ENCODE measurements around the gene ENTPD2. TPM values are rescaled to one million over a fixed set of nuclear protein-coding genes. Genes with fewer than 3 reads are reported as not detected.

Gene ENTPD2
- total and polyA plus RNA-seq, 10 of the 15 experiments (the other 5 are each of a cell fraction or from before 2014, with no cell fraction given), result 0.15 to 1.8 (median 0.65) TPM; not detected in 2

- TF ChIP-seq ESRRA (IDR thresholded peaks at IDR 0.05; ENCODE audit: low read length) (no peak), NFYB (IDR thresholded peaks at IDR 0.05; ENCODE audit: insufficient read depth, low read depth, low read length) (no peak), IRF5 (IDR thresholded peaks at IDR 0.05; ENCODE audit: borderline replicate concordance) (no peak), TCF7 (IDR thresholded peaks at IDR 0.05; ENCODE audit: borderline replicate concordance) (no peak), TCF3 (IDR thresholded peaks at IDR 0.05; ENCODE audit: borderline replicate concordance, insufficient read depth, low read depth, low read length) (no peak), MYB (IDR thresholded peaks at IDR 0.05; ENCODE audit: borderline replicate concordance, low read depth, low read length) (no peak)
Measured at GRCh38 chr9:137011907-137012675, 41.8 kb downstream of the ENTPD2 start (continued).

GRCh38 chr9:137011156-137011555 lies 42.7 kb downstream of the ENTPD2 start:
- intact Hi-C loops (cut with micrococcal nuclease; ENCODE audit: unreplicated experiment) (no loop called here), in situ Hi-C loops (cut with MboI) (no loop called here)
- no peak for ATAC-seq
- Histone ChIP-seq H3K4me3 (no peak overlapping the region), H3K9me3 (replicated peaks; ENCODE audit: control insufficient read depth, insufficient read depth, low read length) (no peaks in the 10 kb centered on the region; the same call in 2 of the 3 replicates), H2AFZ (ENCODE audit: control insufficient read depth, low read depth, low read length) (no peak overlapping the region), H3K79me2 (ENCODE audit: control insufficient read depth, insufficient read depth, low read length) (no peaks in the 10 kb centered on the region), H3K4me2 (ENCODE audit: control insufficient read depth, insufficient read depth) (no peak overlapping the region), H3K27me3 (replicated peaks in 1 of 2; ENCODE audit: control insufficient read depth in 2 of 2, insufficient read depth in 2 of 2, low read length in 1 of 2) (no peaks in the 10 kb centered on the region), H3K27ac (ENCODE audit: control insufficient read depth, insufficient read depth) (no peak overlapping the region), H3K36me3 (ENCODE audit: control insufficient read depth in 2 of 2, insufficient read depth in 2 of 2, low read length in 1 of 2) (no peaks in the 10 kb centered on the region), H4K20me1 (ENCODE audit: control insufficient read depth, insufficient read depth) (no peaks in the 10 kb centered on the region), H3K4me1 (ENCODE audit: control insufficient read depth, insufficient read depth, low read length) (no peaks in the 10 kb centered on the region), H3K9ac (ENCODE audit: control insufficient read depth, insufficient read depth, low read length) (no peak overlapping the region)
- ChIA-PET POLR2A (no interaction called here), RAD21 (ENCODE audit: unreplicated experiment) (no interaction called here), CTCF (no interaction called here), SMC1A (ENCODE audit: uncharacterized antibody, unreplicated experiment) (no interaction called here)
- no peak for DNase-seq (ENCODE audit: low read depth, low spot score)
- WGBS (ENCODE audit: insufficient coverage, insufficient replicate concordance, low lambda C conversion rate, missing lambda C conversion rate), result 75% methylated on average over 15 of the region's 24 CpGs
- FAIRE-seq, result no peak
- no TSS peak for BruUV-seq (replicated peaks)
- TF ChIP-seq YY1 (IDR thresholded peaks at IDR 0.05; ENCODE audit: low read depth, low read length), result no peak
- no peak for TF ChIP-seq ZNF217 (IDR thresholded peaks at IDR 0.05)
- TF ChIP-seq E2F8 (IDR thresholded peaks at IDR 0.05; ENCODE audit: low read depth, partially characterized antibody), result no peak
- TF ChIP-seq TARDBP (IDR thresholded peaks at IDR 0.05; ENCODE audit: borderline replicate concordance), result no peak
- TF ChIP-seq USF1 (IDR thresholded peaks at IDR 0.05; ENCODE audit: borderline replicate concordance, extremely low read length, insufficient read depth, low read depth, low read length), result no peak
- no peak for TF ChIP-seq HDAC6 (IDR thresholded peaks at IDR 0.05; ENCODE audit: unreplicated experiment)
- TF ChIP-seq ZNF592 (IDR thresholded peaks at IDR 0.05), result no peak
